Omental fat pad (tissue), 4 donors: Measurements from ENCODE around the gene GPC1. TPM values are rescaled to one million over a fixed set of nuclear protein-coding genes. Genes with fewer than 3 reads are reported as not detected.

Source experiments
- ATAC-seq: fragments of 150-250 bp; one replicate; pipeline ENCODE4 v1.9.1; 2016; ENCODE audit warnings: mild to moderate bottlenecking, moderate library complexity; ENCODE audit not compliant: low FRiP score
- DNase-seq: peaks from one replicate; pipeline ENCODE4 v3.0.0-alpha.2; 2019; ENCODE audit warnings: low spot score
- total RNA-seq, 4 donors: library from RNA; depleted of rRNA; stranded (reverse); fragments of >200 nt; gene quantifications; one replicate each; pipeline ENCODE4 v1.1.0, GENCODE V29; 2016
- TF ChIP-seq, protein P1 (sequence below), 3 donors: fragments of 450-650 bp; IDR thresholded peaks; one replicate each; pipeline ENCODE4 v1.5.1; 2016 to 2017; ENCODE audit warnings: antibody characterized with exemption in 3 of 3, mild to moderate bottlenecking in 3 of 3, moderate library complexity in 2 of 3

Gene GPC1
- total RNA-seq, 4 donors from 2014 or later, result 33.6 to 91.4 (median 39.5) TPM

- TF ChIP-seq, protein P1, sequence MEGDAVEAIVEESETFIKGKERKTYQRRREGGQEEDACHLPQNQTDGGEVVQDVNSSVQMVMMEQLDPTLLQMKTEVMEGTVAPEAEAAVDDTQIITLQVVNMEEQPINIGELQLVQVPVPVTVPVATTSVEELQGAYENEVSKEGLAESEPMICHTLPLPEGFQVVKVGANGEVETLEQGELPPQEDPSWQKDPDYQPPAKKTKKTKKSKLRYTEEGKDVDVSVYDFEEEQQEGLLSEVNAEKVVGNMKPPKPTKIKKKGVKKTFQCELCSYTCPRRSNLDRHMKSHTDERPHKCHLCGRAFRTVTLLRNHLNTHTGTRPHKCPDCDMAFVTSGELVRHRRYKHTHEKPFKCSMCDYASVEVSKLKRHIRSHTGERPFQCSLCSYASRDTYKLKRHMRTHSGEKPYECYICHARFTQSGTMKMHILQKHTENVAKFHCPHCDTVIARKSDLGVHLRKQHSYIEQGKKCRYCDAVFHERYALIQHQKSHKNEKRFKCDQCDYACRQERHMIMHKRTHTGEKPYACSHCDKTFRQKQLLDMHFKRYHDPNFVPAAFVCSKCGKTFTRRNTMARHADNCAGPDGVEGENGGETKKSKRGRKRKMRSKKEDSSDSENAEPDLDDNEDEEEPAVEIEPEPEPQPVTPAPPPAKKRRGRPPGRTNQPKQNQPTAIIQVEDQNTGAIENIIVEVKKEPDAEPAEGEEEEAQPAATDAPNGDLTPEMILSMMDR (IDR thresholded peaks at IDR 0.05), result no peak
- DNase-seq (peak; percentile 7), ATAC-seq (no peak)
Observed at GRCh38 chr2:240428245-240428644, 7.2 kb upstream of the GPC1 start.

DNA sequence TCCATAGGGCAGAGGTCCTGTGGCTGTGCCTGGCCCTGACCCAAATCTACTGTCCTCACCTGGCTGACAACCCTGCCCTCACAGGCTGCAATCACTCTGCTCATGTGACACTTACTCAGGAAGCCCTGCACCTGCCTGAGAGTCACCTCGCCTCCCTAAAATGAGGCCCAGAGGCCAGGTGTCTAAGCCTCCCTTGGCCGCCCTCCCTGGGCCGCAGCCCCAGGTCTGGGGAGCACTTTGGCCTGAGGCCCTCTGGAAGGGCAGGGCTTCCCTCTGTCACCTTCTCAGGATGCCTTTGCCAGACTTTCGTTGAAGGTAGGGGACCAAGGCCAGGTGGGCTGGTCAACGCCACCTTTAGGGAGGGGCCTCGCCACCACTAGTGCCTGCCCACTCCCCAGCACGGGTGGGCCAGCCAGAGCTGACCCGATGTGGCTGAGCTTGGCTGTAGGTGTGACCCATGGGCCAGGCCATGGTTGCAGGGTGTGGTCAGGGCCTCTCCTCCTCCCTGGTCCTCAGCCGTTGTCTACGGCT lies 6.1 kb upstream of the GPC1 start:
- TF ChIP-seq, protein P1 (IDR thresholded peaks at IDR 0.05), result no peak
- DNase-seq, result peak; percentile 14
- ATAC-seq, result no peak

DNA sequence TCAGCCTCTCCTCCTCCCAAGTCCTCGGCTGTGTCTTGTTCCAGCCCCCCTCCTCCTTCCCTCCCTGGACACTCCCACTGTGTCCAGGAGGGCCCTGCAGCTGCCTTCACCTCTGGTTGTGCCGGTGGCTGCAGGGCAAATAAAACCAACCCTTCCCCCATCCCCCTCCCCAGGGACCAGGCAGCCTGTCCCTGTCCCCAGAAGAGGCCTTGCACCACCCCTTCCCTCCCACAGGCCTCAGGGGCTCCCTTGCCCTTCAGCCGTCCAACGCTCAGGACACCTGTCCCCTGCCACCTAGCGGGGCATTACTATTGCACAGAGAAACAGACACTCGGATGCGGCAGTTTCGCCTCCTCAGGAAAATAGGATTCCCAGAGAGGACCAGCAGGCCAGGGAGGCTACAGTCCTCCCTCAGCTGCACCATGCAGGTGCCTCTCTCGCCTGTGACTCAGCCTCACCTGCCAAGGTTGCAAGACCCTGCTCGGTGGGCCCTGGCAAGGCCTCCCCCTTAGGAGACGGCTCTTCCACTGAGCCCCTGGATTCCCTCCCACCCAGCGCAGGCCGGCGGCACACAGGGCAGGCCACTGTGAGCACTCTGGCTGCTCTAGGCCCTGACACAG lies 5.5 kb upstream of the GPC1 start:
- TF ChIP-seq, protein P1 (IDR thresholded peaks at IDR 0.05), result no peak
- DNase-seq, result peak; percentile 3
- ATAC-seq, result no peak

DNA sequence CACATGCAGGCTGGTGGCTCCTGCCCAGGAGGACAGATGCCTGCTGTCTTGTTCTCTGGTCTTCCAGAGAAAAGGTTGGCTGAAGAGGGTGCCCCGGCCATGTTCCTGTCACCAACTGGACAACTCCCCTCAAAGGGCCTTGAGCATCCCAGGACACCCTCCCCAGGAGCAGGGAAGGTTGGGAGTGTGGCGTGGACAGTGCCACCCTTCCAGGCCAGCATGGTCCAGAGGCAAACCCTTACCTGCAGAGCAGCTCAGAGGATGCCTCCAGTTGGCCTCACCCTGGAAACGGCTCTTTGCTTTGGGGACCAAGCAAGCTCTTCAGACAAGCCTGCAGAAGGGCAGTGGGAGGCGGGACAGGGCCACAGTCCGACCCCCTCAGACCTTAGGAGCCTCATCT lies 4.9 kb upstream of the GPC1 start:
- TF ChIP-seq, protein P1 (IDR thresholded peaks at IDR 0.05), result no peak
- ATAC-seq (no peak), DNase-seq (peak; percentile 5)

DNA sequence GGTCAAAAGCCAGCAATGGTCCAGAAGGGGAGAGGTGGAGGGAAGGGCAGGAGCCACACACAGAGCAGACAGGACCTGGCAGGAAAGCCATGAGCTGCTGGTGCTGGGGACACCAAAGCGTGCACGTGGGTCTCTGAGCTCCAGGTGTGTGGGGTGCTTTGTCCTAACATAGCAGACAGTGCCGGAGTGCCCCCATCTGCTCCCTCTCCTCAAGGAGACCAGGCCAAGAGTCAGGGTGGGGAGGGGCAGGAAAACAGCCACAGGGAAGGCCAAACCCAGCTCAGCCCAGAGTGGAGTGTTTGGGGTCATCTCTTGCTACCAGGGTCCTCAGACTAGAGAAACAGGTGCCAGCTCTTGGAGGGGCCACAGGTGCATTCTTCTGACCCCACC lies 4.2 kb upstream of the GPC1 start:
- ATAC-seq, result no peak
- peak; percentile 12 for DNase-seq
- TF ChIP-seq, protein P1 (IDR thresholded peaks at IDR 0.05), result no peak

- ATAC-seq (no peak), DNase-seq (peak; percentile 12)
- TF ChIP-seq, protein P1 (IDR thresholded peaks at IDR 0.05), result no peak
Observed at GRCh38 chr2:240431661-240432424, 3.6 kb upstream of the GPC1 start.
